ENCODE data around the gene ZNF304.
"Not testable (repeated sequence)": the region's sequence is repeated elsewhere in the genome, so short reads cannot be mapped to it uniquely, and the experiment has no call there.

DNA sequence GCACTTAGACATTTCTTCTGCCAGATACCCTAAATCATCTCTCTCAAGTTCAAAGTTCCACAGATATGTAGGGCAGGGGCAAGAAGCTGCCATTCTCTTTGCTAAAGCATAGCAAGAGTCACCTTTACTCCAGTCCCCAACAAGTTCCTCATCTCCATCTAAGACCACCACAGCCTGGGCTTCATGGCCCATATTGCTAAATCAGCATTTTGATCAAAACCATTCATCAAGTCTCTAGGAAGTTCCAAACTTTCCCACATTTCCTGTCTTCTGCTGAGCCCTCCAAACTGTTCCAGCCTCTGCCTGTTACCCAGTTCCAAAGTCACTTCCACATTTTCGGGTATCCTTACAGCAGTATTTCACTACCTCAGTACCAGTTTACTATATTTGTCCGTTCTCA is 23.6 kb downstream of the ZNF304 start:
- TF ChIP-seq POLR2A, TAF1 (IDR thresholded peaks at IDR 0.05; ENCODE audit: low read depth, low read length): not testable (repeated sequence)
